HEK293 (cell line): Measurements from ENCODE around the gene HNF1B.

ENCODE experiments used
- CTCF ChIA-PET: fragments of 350-600 bp; formaldehyde crosslinking; extraction: SDS; loops from one replicate; lab custom pipeline; 2021; ENCODE audit warnings: antibody characterized with exemption; lab: Yijun Ruan, JAX
- POLR2A ChIA-PET: fragments of 300-600 bp; formaldehyde crosslinking; extraction: SDS; loops from one replicate; lab custom pipeline; 2020; ENCODE audit warnings: antibody characterized with exemption, inconsistent platforms; lab: Yijun Ruan, JAX
- H3K27ac ChIP-seq: fragments of 200-500 bp; sonication (Bioruptor generic); 2 replicates; pipeline ENCODE4 v1.5.1; 2014; ENCODE audit warnings: low read depth, low read length, control low read depth, inconsistent platforms; ENCODE audit errors: extremely low read depth
- H3K36me3 ChIP-seq, 2 experiments: fragments of 200-500 bp in 1 of 2; sonication (Bioruptor generic) in 1 of 2; 1 replicate in 1 of 2; 2 replicates in 1 of 2; pipeline ENCODE4 v1.5.1; 2014 to 2017; ENCODE audit warnings: inconsistent platforms in 2 of 2, low read length in 2 of 2; ENCODE audit not compliant: control insufficient read depth in 2 of 2, insufficient read depth in 1 of 2
- H3K4me1 ChIP-seq: fragments of 200-500 bp; sonication (Bioruptor generic); 2 replicates; pipeline ENCODE4 v1.5.1; 2014; ENCODE audit warnings: mild to moderate bottlenecking, low read length, inconsistent platforms; ENCODE audit not compliant: control insufficient read depth, insufficient read depth
- H3K4me3 ChIP-seq: 2 replicates; pipeline ENCODE4 v1.5.1; 2011; ENCODE audit warnings: low read depth, mild to moderate bottlenecking, control low read depth, low read length, moderate library complexity
- H3K9me3 ChIP-seq: fragments of 200-500 bp; sonication (Bioruptor generic); 2 replicates; pipeline ENCODE4 v1.5.1; 2014; ENCODE audit warnings: low read depth, low read length, inconsistent platforms; ENCODE audit not compliant: control insufficient read depth, insufficient read depth
- BCL11B ChIP-seq: fragments of 450-650 bp; formaldehyde crosslinking; IDR thresholded peaks from 2 replicates; pipeline ENCODE4 v1.5.1; 2016; ENCODE audit warnings: low read depth, missing biosample characterization, missing genetic modification characterization
- EGR2 ChIP-seq: fragments of 450-650 bp; formaldehyde crosslinking; IDR thresholded peaks from 2 replicates; pipeline ENCODE4 v1.5.1; 2016; ENCODE audit warnings: low read depth, missing biosample characterization, missing genetic modification characterization
- TCF7L2 ChIP-seq: IDR thresholded peaks from 2 replicates; pipeline ENCODE4 v1.6.1; 2011; ENCODE audit warnings: low read depth, mild to moderate bottlenecking, inconsistent platforms, low read length, moderate library complexity, borderline replicate concordance
- ZNF169 ChIP-seq: fragments of 450-650 bp; formaldehyde crosslinking; IDR thresholded peaks from 2 replicates; pipeline ENCODE4 v1.5.1; 2016; ENCODE audit warnings: missing biosample characterization, missing genetic modification characterization
- ZNF350 ChIP-seq: fragments of 450-650 bp; formaldehyde crosslinking; IDR thresholded peaks from 2 replicates; pipeline ENCODE4 v1.5.0; 2017; ENCODE audit warnings: missing biosample characterization, mild to moderate bottlenecking, missing genetic modification characterization
- ZNF394 ChIP-seq: fragments of 450-650 bp; formaldehyde crosslinking; IDR thresholded peaks from 2 replicates; pipeline ENCODE4 v1.5.1; 2016; ENCODE audit warnings: missing biosample characterization, missing genetic modification characterization, mild to moderate bottlenecking, moderate library complexity, borderline replicate concordance
- ZNF510 ChIP-seq: fragments of 450-650 bp; formaldehyde crosslinking; IDR thresholded peaks from 2 replicates; pipeline ENCODE4 v1.5.1; 2018; ENCODE audit warnings: mild to moderate bottlenecking, missing genetic modification characterization, missing biosample characterization; ENCODE audit not compliant: insufficient replicate concordance
- ZNF529 ChIP-seq: fragments of 450-650 bp; formaldehyde crosslinking; IDR thresholded peaks from 2 replicates; pipeline ENCODE4 v1.5.1; 2017; ENCODE audit warnings: missing genetic modification characterization, missing biosample characterization; ENCODE audit not compliant: insufficient replicate concordance
- ZNF530 ChIP-seq: fragments of 450-650 bp; formaldehyde crosslinking; IDR thresholded peaks from 2 replicates; pipeline ENCODE4 v1.5.1; 2016; ENCODE audit warnings: low read depth, missing biosample characterization, missing genetic modification characterization
- ZNF549 ChIP-seq: fragments of 450-650 bp; IDR thresholded peaks from 2 replicates; pipeline ENCODE4 v1.5.1; 2018; ENCODE audit warnings: missing biosample characterization, missing genetic modification characterization, mild to moderate bottlenecking, inconsistent platforms, moderate library complexity
- ZNF596 ChIP-seq: fragments of 450-650 bp; IDR thresholded peaks from 2 replicates; pipeline ENCODE4 v1.5.0; 2018; ENCODE audit warnings: missing biosample characterization, mild to moderate bottlenecking, missing genetic modification characterization, moderate library complexity
- ZNF600 ChIP-seq: fragments of 450-650 bp; formaldehyde crosslinking; IDR thresholded peaks from 2 replicates; pipeline ENCODE4 v1.5.1; 2016; ENCODE audit warnings: missing biosample characterization, missing genetic modification characterization
- ZNF664 ChIP-seq: fragments of 450-650 bp; formaldehyde crosslinking; IDR thresholded peaks from 2 replicates; pipeline ENCODE4 v1.5.1; 2016; ENCODE audit warnings: missing biosample characterization, missing genetic modification characterization
- ZNF747 ChIP-seq: fragments of 450-650 bp; formaldehyde crosslinking; IDR thresholded peaks from 2 replicates; pipeline ENCODE4 v1.5.1; 2016; ENCODE audit warnings: missing biosample characterization, missing genetic modification characterization
- ZNF830 ChIP-seq: fragments of 450-650 bp; IDR thresholded peaks from 2 replicates; pipeline ENCODE4 v1.5.0; 2018; ENCODE audit warnings: missing biosample characterization, missing genetic modification characterization, low read depth, mild to moderate bottlenecking, moderate library complexity
- ZNF843 ChIP-seq: fragments of 450-650 bp; formaldehyde crosslinking; IDR thresholded peaks from 2 replicates; pipeline ENCODE4 v1.5.1; 2016; ENCODE audit warnings: missing biosample characterization, missing genetic modification characterization
- ZSCAN16 ChIP-seq: fragments of 450-650 bp; formaldehyde crosslinking; IDR thresholded peaks from 2 replicates; pipeline ENCODE4 v1.5.1; 2016; ENCODE audit warnings: missing biosample characterization, missing genetic modification characterization
- TF ChIP-seq, protein P1 (sequence below): fragments of 450-650 bp; formaldehyde crosslinking; IDR thresholded peaks from 2 replicates; pipeline ENCODE4; 2016; ENCODE audit warnings: missing biosample characterization, missing genetic modification characterization
- TF ChIP-seq, protein P2 (sequence below): fragments of 450-650 bp; formaldehyde crosslinking; IDR thresholded peaks from 2 replicates; pipeline ENCODE4 v1.5.1; 2016; ENCODE audit warnings: missing biosample characterization, missing genetic modification characterization
- TF ChIP-seq, protein P3 (sequence below): fragments of 450-650 bp; formaldehyde crosslinking; IDR thresholded peaks from 2 replicates; pipeline ENCODE4 v1.5.1; 2016; ENCODE audit warnings: missing biosample characterization, missing genetic modification characterization, low read depth
- TF ChIP-seq, protein P4 (sequence below): fragments of 450-650 bp; formaldehyde crosslinking; IDR thresholded peaks from 2 replicates; pipeline ENCODE4 v1.5.1; 2016; ENCODE audit warnings: missing biosample characterization, missing genetic modification characterization
- TF ChIP-seq, protein P5 (sequence below): fragments of 450-650 bp; formaldehyde crosslinking; IDR thresholded peaks from 2 replicates; pipeline ENCODE4 v1.5.1; 2016; ENCODE audit warnings: missing biosample characterization, missing genetic modification characterization

HNF1B gene

DNA sequence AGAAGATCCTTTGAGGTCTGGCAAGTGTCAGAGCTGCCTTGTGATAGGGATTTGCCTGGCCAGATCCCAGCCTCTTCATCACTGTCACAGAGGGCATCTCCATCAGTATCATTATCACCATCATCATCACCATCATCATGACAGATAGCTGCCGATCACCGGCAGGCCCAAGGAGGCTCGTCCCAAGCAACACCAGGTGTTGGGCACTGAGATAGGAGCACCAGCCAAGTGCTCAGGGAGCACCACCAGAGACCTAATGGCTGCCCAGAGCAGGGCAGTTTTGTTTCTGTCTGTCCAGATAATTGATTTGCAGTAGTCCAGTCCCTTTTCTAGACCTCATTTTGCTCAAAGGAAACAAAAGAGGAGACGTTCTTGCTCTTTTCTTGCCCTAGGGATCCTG lies 25.0 kb downstream of the HNF1B start:
- no peaks in the 10 kb centered on the region for H3K9me3 ChIP-seq
- H3K4me3 ChIP-seq = no peak overlapping the region
- peaks cover 8% of the 10 kb centered on the region for H3K4me1 ChIP-seq
- no peaks in the 10 kb centered on the region for H3K36me3 ChIP-seq
- ChIA-PET POLR2A (no interaction called here), CTCF (interaction anchor here (1.2 kb wide), 1 partner anchor 17 kb away, joined by 4 read pairs; no protein-coding TSS in a partner anchor)
- H3K27ac ChIP-seq = no peak overlapping the region
- no peak for TF ChIP-seq ZSCAN16 (tag by site-specific recombination)
- TF ChIP-seq, protein P1, sequence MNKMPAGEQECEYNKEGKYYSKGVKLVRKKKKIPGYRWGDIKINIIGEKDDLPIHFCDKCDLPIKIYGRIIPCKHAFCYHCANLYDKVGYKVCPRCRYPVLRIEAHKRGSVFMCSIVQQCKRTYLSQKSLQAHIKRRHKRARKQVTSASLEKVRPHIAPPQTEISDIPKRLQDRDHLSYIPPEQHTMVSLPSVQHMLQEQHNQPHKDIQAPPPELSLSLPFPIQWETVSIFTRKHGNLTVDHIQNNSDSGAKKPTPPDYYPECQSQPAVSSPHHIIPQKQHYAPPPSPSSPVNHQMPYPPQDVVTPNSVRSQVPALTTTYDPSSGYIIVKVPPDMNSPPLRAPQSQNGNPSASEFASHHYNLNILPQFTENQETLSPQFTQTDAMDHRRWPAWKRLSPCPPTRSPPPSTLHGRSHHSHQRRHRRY (tag by site-specific recombination) = no peak
- TF ChIP-seq TCF7L2 = no peak
- TF ChIP-seq ZNF394 (tag by site-specific recombination) = no peak
- no peak for TF ChIP-seq EGR2 (tag by site-specific recombination)
- TF ChIP-seq ZNF510 (tag by site-specific recombination) = no peak
- TF ChIP-seq ZNF549 (tag by site-specific recombination) = no peak
- no peak for TF ChIP-seq ZNF350 (tag by site-specific recombination)
- TF ChIP-seq, protein P2, sequence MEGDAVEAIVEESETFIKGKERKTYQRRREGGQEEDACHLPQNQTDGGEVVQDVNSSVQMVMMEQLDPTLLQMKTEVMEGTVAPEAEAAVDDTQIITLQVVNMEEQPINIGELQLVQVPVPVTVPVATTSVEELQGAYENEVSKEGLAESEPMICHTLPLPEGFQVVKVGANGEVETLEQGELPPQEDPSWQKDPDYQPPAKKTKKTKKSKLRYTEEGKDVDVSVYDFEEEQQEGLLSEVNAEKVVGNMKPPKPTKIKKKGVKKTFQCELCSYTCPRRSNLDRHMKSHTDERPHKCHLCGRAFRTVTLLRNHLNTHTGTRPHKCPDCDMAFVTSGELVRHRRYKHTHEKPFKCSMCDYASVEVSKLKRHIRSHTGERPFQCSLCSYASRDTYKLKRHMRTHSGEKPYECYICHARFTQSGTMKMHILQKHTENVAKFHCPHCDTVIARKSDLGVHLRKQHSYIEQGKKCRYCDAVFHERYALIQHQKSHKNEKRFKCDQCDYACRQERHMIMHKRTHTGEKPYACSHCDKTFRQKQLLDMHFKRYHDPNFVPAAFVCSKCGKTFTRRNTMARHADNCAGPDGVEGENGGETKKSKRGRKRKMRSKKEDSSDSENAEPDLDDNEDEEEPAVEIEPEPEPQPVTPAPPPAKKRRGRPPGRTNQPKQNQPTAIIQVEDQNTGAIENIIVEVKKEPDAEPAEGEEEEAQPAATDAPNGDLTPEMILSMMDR (tag by site-specific recombination) = no peak

DNA sequence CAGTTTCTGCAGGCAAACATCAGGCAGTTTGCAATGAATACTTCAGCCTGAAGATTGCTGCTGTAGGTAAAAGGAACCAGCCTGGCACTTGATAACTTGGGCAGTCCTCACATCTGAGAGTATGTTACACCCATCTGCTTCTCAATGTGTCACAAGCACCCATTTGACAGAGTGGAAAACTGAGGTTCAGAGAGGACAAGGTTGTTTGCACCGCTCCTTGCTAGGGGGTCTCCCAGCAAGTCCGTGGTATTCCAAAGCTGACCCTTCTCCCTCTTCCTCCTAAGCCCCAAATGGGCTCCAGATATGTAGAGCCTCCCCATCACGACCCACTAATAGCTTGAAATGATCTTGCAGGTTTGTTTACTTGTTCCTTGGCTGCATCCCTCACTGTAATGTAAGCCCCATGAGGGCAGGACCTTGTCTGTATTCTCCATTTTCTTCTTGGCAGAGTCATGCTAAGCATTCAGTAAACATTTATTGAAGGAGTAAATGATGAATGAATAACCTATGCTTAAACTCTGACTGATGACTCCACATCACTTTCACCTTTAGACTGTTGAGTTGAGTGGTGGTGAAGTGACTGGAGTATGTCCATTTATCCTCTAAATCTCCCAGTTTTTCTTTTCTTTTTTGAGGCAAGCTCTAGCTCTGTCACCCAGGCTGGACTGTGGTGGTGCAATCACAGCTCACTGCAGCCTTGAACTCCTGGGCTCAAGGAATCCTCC lies 26.4 kb downstream of the HNF1B start:
- ChIA-PET CTCF (interaction anchor here (0.7 to 1.7 kb wide), 5 partner anchors 17 to 280 kb away, joined by 3 to 6 read pairs (median 3); no protein-coding TSS in a partner anchor), POLR2A (no interaction called here)
- H3K36me3 ChIP-seq = no peaks in the 10 kb centered on the region
- no peak overlapping the region for H3K4me3 ChIP-seq
- H3K4me1 ChIP-seq = peaks cover 8% of the 10 kb centered on the region
- no peak overlapping the region for H3K27ac ChIP-seq
- no peak for TF ChIP-seq ZNF596 (tag by site-specific recombination)
- TF ChIP-seq, protein P3, sequence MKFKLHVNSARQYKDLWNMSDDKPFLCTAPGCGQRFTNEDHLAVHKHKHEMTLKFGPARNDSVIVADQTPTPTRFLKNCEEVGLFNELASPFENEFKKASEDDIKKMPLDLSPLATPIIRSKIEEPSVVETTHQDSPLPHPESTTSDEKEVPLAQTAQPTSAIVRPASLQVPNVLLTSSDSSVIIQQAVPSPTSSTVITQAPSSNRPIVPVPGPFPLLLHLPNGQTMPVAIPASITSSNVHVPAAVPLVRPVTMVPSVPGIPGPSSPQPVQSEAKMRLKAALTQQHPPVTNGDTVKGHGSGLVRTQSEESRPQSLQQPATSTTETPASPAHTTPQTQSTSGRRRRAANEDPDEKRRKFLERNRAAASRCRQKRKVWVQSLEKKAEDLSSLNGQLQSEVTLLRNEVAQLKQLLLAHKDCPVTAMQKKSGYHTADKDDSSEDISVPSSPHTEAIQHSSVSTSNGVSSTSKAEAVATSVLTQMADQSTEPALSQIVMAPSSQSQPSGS (tag by site-specific recombination) = no peak
- no peak for TF ChIP-seq ZNF664
- TF ChIP-seq ZNF530 (tag by site-specific recombination) = no peak
- TF ChIP-seq ZNF830 (tag by site-specific recombination) = no peak
- TF ChIP-seq ZNF747 (tag by site-specific recombination) = no peak
- TF ChIP-seq, protein P4, sequence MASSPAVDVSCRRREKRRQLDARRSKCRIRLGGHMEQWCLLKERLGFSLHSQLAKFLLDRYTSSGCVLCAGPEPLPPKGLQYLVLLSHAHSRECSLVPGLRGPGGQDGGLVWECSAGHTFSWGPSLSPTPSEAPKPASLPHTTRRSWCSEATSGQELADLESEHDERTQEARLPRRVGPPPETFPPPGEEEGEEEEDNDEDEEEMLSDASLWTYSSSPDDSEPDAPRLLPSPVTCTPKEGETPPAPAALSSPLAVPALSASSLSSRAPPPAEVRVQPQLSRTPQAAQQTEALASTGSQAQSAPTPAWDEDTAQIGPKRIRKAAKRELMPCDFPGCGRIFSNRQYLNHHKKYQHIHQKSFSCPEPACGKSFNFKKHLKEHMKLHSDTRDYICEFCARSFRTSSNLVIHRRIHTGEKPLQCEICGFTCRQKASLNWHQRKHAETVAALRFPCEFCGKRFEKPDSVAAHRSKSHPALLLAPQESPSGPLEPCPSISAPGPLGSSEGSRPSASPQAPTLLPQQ (tag by site-specific recombination) = no peak
- TF ChIP-seq, protein P2 (tag by site-specific recombination) = no peak
- no peak for TF ChIP-seq ZNF529 (tag by site-specific recombination)
- TF ChIP-seq ZNF169 (tag by site-specific recombination) = no peak
- TF ChIP-seq ZNF600 (tag by site-specific recombination) = no peak
- TF ChIP-seq ZNF843 (tag by site-specific recombination) = no peak
- TF ChIP-seq, protein P5, sequence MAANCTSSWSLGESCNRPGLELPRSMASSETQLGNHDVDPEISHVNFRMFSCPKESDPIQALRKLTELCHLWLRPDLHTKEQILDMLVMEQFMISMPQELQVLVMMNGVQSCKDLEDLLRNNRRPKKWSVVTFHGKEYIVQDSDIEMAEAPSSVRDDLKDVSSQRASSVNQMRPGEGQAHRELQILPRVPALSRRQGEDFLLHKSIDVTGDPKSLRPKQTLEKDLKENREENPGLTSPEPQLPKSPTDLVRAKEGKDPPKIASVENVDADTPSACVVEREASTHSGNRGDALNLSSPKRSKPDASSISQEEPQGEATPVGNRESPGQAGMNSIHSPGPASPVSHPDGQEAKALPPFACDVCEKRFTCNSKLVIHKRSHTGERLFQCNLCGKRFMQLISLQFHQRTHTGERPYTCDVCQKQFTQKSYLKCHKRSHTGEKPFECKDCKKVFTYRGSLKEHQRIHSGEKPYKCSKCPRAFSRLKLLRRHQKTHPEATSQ = no peak
- no peak for TF ChIP-seq BCL11B (tag by site-specific recombination)
- H3K9me3 ChIP-seq = no peaks in the 10 kb centered on the region
